SK-N-SH treated with all-trans-retinoic acid at 6 μM for 48 hours (cell line): ENCODE data around the gene DST.

Source experiments
- BACH2 ChIP-seq: fragments of 250-450 bp; sonication (Bioruptor Pico); IDR thresholded peaks from 2 replicates; pipeline ENCODE4 v1.9.0; 2021; ENCODE audit warnings: mild to moderate bottlenecking, borderline replicate concordance
- CSDC2 ChIP-seq: fragments of 250-450 bp; sonication (Bioruptor Pico); IDR thresholded peaks from 2 replicates; pipeline ENCODE4 v1.5.0; 2020; ENCODE audit warnings: mild to moderate bottlenecking, moderate library complexity
- PPARA ChIP-seq: fragments of 250-450 bp; sonication (Bioruptor Pico); IDR thresholded peaks from 2 replicates; pipeline ENCODE4 v1.5.0; 2020; ENCODE audit warnings: mild to moderate bottlenecking, borderline replicate concordance
- RARB ChIP-seq: fragments of 250-450 bp; sonication (Bioruptor Pico); IDR thresholded peaks from 2 replicates; pipeline ENCODE4 v1.8.0; 2021; ENCODE audit warnings: mild to moderate bottlenecking, moderate library complexity
- TCF4 ChIP-seq: fragments of 250-450 bp; sonication (Bioruptor Pico); IDR thresholded peaks from 2 replicates; pipeline ENCODE4 v1.8.0; 2021; ENCODE audit warnings: mild to moderate bottlenecking, moderate library complexity, borderline replicate concordance
- ZFP3 ChIP-seq: fragments of 250-450 bp; sonication (Bioruptor Pico); IDR thresholded peaks from 2 replicates; pipeline ENCODE4 v1.5.0; 2020; ENCODE audit warnings: mild to moderate bottlenecking, moderate library complexity
- ZFP30 ChIP-seq: fragments of 450-650 bp; formaldehyde crosslinking; IDR thresholded peaks from 2 replicates; pipeline ENCODE4 v1.5.0; 2022; ENCODE audit warnings: mild to moderate bottlenecking, moderate library complexity
- ZNF565 ChIP-seq: fragments of 450-650 bp; formaldehyde crosslinking; conservative IDR thresholded peaks from 2 replicates; pipeline ENCODE4 v1.5.0; 2020; ENCODE audit warnings: low read depth, mild to moderate bottlenecking, moderate library complexity
- ZNF8 ChIP-seq: fragments of 450-650 bp; formaldehyde crosslinking; IDR thresholded peaks from 2 replicates; pipeline ENCODE4 v1.5.0; 2020; ENCODE audit warnings: mild to moderate bottlenecking, moderate library complexity
- TF ChIP-seq, protein P1 (sequence below): fragments of 250-450 bp; sonication (Bioruptor Pico); IDR thresholded peaks from 2 replicates; pipeline ENCODE4 v1.5.1; 2020; ENCODE audit warnings: low read depth, mild to moderate bottlenecking, moderate library complexity
- TF ChIP-seq, protein P2 (sequence below): fragments of 250-450 bp; sonication (Bioruptor Pico); IDR thresholded peaks from 2 replicates; pipeline ENCODE4 v1.8.0; 2020; ENCODE audit warnings: mild to moderate bottlenecking, moderate library complexity, borderline replicate concordance
- TF ChIP-seq, protein P3 (sequence below): fragments of 250-450 bp; sonication (Bioruptor Pico); IDR thresholded peaks from 2 replicates; pipeline ENCODE4 v1.5.0; 2020; ENCODE audit warnings: mild to moderate bottlenecking, moderate library complexity

DNA sequence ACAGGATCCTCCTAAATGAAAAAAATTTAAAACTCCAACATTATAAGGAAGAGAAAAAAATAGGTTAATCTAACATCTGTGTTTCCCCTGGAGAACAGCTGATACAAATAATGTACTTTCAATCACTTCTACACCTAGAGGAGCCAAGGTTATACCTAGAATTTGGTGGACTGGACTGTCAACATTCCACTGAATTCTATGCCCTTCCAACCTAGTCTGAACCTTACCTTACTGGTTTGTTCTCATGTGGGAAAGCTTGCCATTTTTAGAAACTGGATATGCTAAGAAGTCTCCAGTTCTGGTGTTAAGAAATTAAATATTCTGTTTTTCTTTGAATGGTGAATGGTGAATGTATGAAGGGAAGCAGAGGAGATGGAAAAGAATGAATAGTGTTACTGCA, 162.4 kb downstream of the DST start:
- TF ChIP-seq TCF4 (CRISPR knock-in tag) = no peak
- TF ChIP-seq ZFP30 = no peak
- TF ChIP-seq, protein P1, sequence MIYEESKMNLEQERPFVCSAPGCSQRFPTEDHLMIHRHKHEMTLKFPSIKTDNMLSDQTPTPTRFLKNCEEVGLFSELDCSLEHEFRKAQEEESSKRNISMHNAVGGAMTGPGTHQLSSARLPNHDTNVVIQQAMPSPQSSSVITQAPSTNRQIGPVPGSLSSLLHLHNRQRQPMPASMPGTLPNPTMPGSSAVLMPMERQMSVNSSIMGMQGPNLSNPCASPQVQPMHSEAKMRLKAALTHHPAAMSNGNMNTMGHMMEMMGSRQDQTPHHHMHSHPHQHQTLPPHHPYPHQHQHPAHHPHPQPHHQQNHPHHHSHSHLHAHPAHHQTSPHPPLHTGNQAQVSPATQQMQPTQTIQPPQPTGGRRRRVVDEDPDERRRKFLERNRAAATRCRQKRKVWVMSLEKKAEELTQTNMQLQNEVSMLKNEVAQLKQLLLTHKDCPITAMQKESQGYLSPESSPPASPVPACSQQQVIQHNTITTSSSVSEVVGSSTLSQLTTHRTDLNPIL (CRISPR knock-in tag) = no peak
- no peak for TF ChIP-seq BACH2
- TF ChIP-seq ZFP3 (CRISPR knock-in tag) = no peak
- TF ChIP-seq, protein P2, sequence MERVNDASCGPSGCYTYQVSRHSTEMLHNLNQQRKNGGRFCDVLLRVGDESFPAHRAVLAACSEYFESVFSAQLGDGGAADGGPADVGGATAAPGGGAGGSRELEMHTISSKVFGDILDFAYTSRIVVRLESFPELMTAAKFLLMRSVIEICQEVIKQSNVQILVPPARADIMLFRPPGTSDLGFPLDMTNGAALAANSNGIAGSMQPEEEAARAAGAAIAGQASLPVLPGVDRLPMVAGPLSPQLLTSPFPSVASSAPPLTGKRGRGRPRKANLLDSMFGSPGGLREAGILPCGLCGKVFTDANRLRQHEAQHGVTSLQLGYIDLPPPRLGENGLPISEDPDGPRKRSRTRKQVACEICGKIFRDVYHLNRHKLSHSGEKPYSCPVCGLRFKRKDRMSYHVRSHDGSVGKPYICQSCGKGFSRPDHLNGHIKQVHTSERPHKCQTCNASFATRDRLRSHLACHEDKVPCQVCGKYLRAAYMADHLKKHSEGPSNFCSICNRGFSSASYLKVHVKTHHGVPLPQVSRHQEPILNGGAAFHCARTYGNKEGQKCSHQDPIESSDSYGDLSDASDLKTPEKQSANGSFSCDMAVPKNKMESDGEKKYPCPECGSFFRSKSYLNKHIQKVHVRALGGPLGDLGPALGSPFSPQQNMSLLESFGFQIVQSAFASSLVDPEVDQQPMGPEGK = no peak
- TF ChIP-seq CSDC2 = no peak
- no peak for TF ChIP-seq RARB (CRISPR knock-in tag)
- no peak for TF ChIP-seq ZNF8 (CRISPR knock-in tag)
- no peak for TF ChIP-seq ZNF565 (CRISPR knock-in tag)
- TF ChIP-seq, protein P3, sequence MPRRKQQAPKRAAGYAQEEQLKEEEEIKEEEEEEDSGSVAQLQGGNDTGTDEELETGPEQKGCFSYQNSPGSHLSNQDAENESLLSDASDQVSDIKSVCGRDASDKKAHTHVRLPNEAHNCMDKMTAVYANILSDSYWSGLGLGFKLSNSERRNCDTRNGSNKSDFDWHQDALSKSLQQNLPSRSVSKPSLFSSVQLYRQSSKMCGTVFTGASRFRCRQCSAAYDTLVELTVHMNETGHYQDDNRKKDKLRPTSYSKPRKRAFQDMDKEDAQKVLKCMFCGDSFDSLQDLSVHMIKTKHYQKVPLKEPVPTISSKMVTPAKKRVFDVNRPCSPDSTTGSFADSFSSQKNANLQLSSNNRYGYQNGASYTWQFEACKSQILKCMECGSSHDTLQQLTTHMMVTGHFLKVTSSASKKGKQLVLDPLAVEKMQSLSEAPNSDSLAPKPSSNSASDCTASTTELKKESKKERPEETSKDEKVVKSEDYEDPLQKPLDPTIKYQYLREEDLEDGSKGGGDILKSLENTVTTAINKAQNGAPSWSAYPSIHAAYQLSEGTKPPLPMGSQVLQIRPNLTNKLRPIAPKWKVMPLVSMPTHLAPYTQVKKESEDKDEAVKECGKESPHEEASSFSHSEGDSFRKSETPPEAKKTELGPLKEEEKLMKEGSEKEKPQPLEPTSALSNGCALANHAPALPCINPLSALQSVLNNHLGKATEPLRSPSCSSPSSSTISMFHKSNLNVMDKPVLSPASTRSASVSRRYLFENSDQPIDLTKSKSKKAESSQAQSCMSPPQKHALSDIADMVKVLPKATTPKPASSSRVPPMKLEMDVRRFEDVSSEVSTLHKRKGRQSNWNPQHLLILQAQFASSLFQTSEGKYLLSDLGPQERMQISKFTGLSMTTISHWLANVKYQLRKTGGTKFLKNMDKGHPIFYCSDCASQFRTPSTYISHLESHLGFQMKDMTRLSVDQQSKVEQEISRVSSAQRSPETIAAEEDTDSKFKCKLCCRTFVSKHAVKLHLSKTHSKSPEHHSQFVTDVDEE (CRISPR knock-in tag) = no peak
- no peak for TF ChIP-seq PPARA (CRISPR knock-in tag)
